HPDE6-E6E7 (cell line): ENCODE measurements around the gene CAPN12.
A peak's percentile ranks its signal among the peaks of the same experiment; 100 is the strongest.
"Not testable (repeated sequence)": the region's sequence is repeated elsewhere in the genome, so short reads cannot be mapped to it uniquely, and the experiment has no call there.

Source experiments
- DNase-seq: peaks from one replicate; pipeline ENCODE4 v3.0.0; 2011; ENCODE audit warnings: missing footprints; ENCODE audit errors: extremely low spot score

CAPN12 gene

GRCh38 chr19:38744298-38744681, at the start of gene CAPN12:
Gene CAPN12, minus strand, starts transcription at chr19:38744474. Its CDS starts 309 bp downstream, at chr19:38744165.
- no peak for DNase-seq

- DNase-seq = no peak
Observed at GRCh38 chr19:38793671-38794070, 49.4 kb upstream of the CAPN12 start.

GRCh38 chr19:38793177-38793576, 48.9 kb upstream of the CAPN12 start:
- DNase-seq = peak; percentile 73

GRCh38 chr19:38792250-38793111, 48.2 kb upstream of the CAPN12 start:
- no peak for DNase-seq

- DNase-seq = not testable (repeated sequence)
Observed at GRCh38 chr19:38791451-38792064, 47.3 kb upstream of the CAPN12 start.

- not testable (repeated sequence) for DNase-seq
Observed at GRCh38 chr19:38790507-38791403, 46.5 kb upstream of the CAPN12 start.

GRCh38 chr19:38788478-38789243, 44.4 kb upstream of the CAPN12 start, which contains the start of gene LGALS7B:
Gene LGALS7B, plus strand, starts transcription at chr19:38789200. Its CDS starts 27 bp downstream, at chr19:38789227.
- DNase-seq = no peak

- peak; percentile 79 for DNase-seq
Observed at GRCh38 chr19:38786572-38787265, 42.4 kb upstream of the CAPN12 start.

GRCh38 chr19:38786061-38786460, 41.8 kb upstream of the CAPN12 start:
- not testable (repeated sequence) for DNase-seq

- DNase-seq = no peak
Observed at GRCh38 chr19:38785187-38785699, 41.0 kb upstream of the CAPN12 start.

GRCh38 chr19:38784224-38784623, 40.0 kb upstream of the CAPN12 start:
- no peak for DNase-seq

- not testable (repeated sequence) for DNase-seq
Observed at GRCh38 chr19:38782212-38782611, 37.9 kb upstream of the CAPN12 start.

- DNase-seq = no peak
Observed at GRCh38 chr19:38781058-38781457, 36.8 kb upstream of the CAPN12 start.

- no peak for DNase-seq
Observed at GRCh38 chr19:38780443-38780842, 36.2 kb upstream of the CAPN12 start.

- no peak for DNase-seq
Observed at GRCh38 chr19:38778733-38779132, 34.5 kb upstream of the CAPN12 start.

- no peak for DNase-seq
Observed at GRCh38 chr19:38774181-38774950, 30.1 kb upstream of the CAPN12 start.

- DNase-seq = no peak
Observed at GRCh38 chr19:38773469-38774177, 29.3 kb upstream of the CAPN12 start, which contains the start of gene LGALS7. Gene LGALS7, minus strand, starts transcription at chr19:38773517. Its CDS starts 25 bp downstream, at chr19:38773492.

GRCh38 chr19:38771569-38771968, 27.3 kb upstream of the CAPN12 start:
- DNase-seq = not testable (repeated sequence)

GRCh38 chr19:38770949-38771275, 26.6 kb upstream of the CAPN12 start:
- not testable (repeated sequence) for DNase-seq
